ENCODE results near the gene TMEM203. TPM values are rescaled to one million over a fixed set of nuclear protein-coding genes. Genes with fewer than 3 reads are reported as not detected.
A peak's percentile ranks its signal among the peaks of the same experiment; 100 is the strongest.

TMEM203 gene
- total and polyA plus RNA-seq, 2 of the 13 experiments (the other 11 are each of a cell fraction or from before 2014, with no cell fraction given), result 23.4 to 36.7 TPM

GRCh38 chr9:137200311-137201204, 4.9 kb downstream of the TMEM203 start, which contains the start of gene TPRN (continued):
- TF ChIP-seq PBX2 (CRISPR knock-in tag; IDR thresholded peaks at IDR 0.05) (0 out of 2 replicates have a peak, but pooled peaks have one; percentile 38), ZNF724P (CRISPR knock-in tag; IDR thresholded peaks at IDR 0.05; ENCODE audit: borderline replicate concordance) (no peak; the same call in 1 of the 2 replicates), FOXA1 (IDR thresholded peaks at IDR 0.05) (no peak), FOXA1 (CRISPR knock-in tag; IDR thresholded peaks at IDR 0.05) (peak; percentile 33; the same call in 1 of the 2 replicates), KDM6A (CRISPR knock-in tag; IDR thresholded peaks at IDR 0.05; ENCODE audit: low read depth) (peak; percentile 61; the same call in 1 of the 2 replicates), ZC3H13 (CRISPR knock-in tag; IDR thresholded peaks at IDR 0.05) (peak; percentile 96; the same call in 1 of the 2 replicates), HOXA7 (CRISPR knock-in tag; IDR thresholded peaks at IDR 0.05) (no peak), TBX3 (IDR thresholded peaks at IDR 0.05; ENCODE audit: borderline replicate concordance) (no peak), AGO1 (IDR thresholded peaks at IDR 0.05; ENCODE audit: low read depth, low read length, poor library complexity, severe bottlenecking) (peak; percentile 84), CC2D1A (CRISPR knock-in tag; IDR thresholded peaks at IDR 0.05) (no peak), NKX3-1 (CRISPR knock-in tag; IDR thresholded peaks at IDR 0.05) (no peak), CENPBD1 (CRISPR knock-in tag; IDR thresholded peaks at IDR 0.05; ENCODE audit: borderline replicate concordance, low read depth) (no peak; the same call in 1 of the 2 replicates), ZMAT5 (CRISPR knock-in tag; IDR thresholded peaks at IDR 0.05; ENCODE audit: borderline replicate concordance, low read depth) (no peak), ZNF790 (CRISPR knock-in tag; IDR thresholded peaks at IDR 0.05; ENCODE audit: borderline replicate concordance) (peak; percentile 87; the same call in 1 of the 2 replicates), ZC3H4 (CRISPR knock-in tag; IDR thresholded peaks at IDR 0.05; ENCODE audit: borderline replicate concordance) (no peak; the same call in 1 of the 2 replicates), GATA4 (IDR thresholded peaks at IDR 0.05; ENCODE audit: borderline replicate concordance, low read depth) (0 out of 2 replicates have a peak, but pooled peaks have one; percentile 15), HMG20B (CRISPR knock-in tag; conservative IDR thresholded peaks at IDR 0.05) (0 out of 2 replicates have a peak, but pooled peaks have one; percentile 58), CEBPB (IDR thresholded peaks at IDR 0.05; ENCODE audit: borderline replicate concordance, low read depth, low read length) (no peak), SNAPC5 (CRISPR knock-in tag; IDR thresholded peaks at IDR 0.05; ENCODE audit: borderline replicate concordance) (no peak), ZNF652 (CRISPR knock-in tag; IDR thresholded peaks at IDR 0.05; ENCODE audit: borderline replicate concordance, low read depth) (no peak), HMGXB4 (CRISPR knock-in tag; IDR thresholded peaks at IDR 0.05; ENCODE audit: borderline replicate concordance in 1 of 2, low read depth in 1 of 2) (peak; percentile 40 to 69; a peak in 2 of 4 replicates), ZNF577 (CRISPR knock-in tag; IDR thresholded peaks at IDR 0.05; ENCODE audit: borderline replicate concordance, low read depth) (no peak), ZNF850 (CRISPR knock-in tag; conservative IDR thresholded peaks at IDR 0.05) (no peak), GFI1 (CRISPR knock-in tag; IDR thresholded peaks at IDR 0.05; ENCODE audit: borderline replicate concordance) (peak; percentile 74; the same call in 1 of the 2 replicates)
